NCI-H2196 treated with DMSO at 0.1 percent for 48 hours (cell line): ENCODE results near the gene DUSP14.
"Not testable (repeated sequence)": the region's sequence is repeated elsewhere in the genome, so short reads cannot be mapped to it uniquely, and the experiment has no call there.

Source experiments
- DNase-seq: peaks from one replicate; lab custom pipeline; 2025; ENCODE audit not compliant: unreplicated experiment; lab: John Stamatoyannopoulos, UW

The DUSP14 gene, protein sequence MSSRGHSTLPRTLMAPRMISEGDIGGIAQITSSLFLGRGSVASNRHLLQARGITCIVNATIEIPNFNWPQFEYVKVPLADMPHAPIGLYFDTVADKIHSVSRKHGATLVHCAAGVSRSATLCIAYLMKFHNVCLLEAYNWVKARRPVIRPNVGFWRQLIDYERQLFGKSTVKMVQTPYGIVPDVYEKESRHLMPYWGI

GRCh38 chr17:37489197-37490001, at the start of gene DUSP14:
TSS of gene DUSP14 (plus strand) at chr17:37489891. CDS start at chr17:37512273, 22,382 bp downstream.
- DNase-seq = peak; percentile 28

DNA sequence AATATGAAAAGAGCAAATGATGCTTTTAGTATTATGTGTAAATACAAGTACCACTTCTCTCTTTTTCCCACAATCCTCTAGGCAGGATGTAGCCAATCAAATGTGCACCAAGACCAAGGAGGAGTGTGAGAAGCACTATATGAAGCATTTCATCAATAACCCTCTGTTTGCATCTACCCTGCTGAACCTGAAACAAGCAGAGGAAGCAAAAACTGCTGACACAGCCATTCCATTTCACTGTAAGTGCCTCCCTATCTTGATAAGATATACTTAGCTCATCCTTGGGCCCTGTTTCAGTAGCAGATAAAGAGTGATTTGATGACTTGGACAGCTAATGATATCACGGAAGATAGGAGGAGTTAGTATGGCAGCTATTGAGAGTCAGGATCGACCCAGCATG, 49.3 kb upstream of the DUSP14 start:
- no peak for DNase-seq

GRCh38 chr17:37441369-37442014, 48.2 kb upstream of the DUSP14 start:
- DNase-seq = not testable (repeated sequence)

DNA sequence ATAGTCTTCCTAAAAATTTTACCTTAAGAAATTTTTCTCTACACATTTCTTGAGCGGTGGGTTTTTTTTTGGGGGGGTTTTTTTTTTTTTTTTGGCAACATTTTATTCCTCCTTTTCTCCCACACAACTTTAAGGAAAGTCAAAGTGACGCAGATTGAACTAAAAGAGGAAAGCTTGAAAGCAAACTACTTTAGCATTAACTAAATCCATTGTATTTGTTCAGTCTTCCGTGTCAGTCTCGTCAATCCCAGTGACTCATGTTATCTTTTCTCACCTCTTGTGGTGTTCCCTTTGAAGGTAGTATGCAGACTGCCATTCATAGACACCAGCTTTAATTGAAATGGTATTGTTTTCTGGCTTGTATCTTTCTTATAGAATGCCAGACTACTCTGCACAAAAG, 43.7 kb upstream of the DUSP14 start:
- DNase-seq = no peak

- DNase-seq = no peak
Measured at GRCh38 chr17:37447641-37448040, 42.0 kb upstream of the DUSP14 start.

- DNase-seq = no peak
Measured at GRCh38 chr17:37450112-37450511, 39.6 kb upstream of the DUSP14 start.

GRCh38 chr17:37457801-37458200, 31.9 kb upstream of the DUSP14 start:
- not testable (repeated sequence) for DNase-seq

DNA sequence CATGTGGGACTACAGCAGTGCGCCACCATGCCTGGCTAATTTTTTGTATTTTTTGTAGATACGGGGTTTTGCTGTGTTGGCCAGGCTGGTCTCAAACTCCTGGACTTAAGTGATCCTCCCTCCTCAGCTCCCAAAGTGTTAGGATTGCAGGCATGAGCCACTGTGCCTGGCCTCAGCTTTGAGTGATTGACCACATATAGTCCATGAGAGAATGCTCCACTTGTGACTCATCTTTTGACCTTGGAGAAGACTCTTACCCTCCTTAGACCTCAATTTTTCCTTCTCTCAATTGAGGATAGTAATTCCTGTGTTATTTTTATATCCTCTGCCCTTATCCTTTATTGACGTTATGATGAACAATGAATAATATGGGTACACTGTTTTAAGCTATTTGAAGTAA, 30.9 kb upstream of the DUSP14 start:
- no peak for DNase-seq

DNA sequence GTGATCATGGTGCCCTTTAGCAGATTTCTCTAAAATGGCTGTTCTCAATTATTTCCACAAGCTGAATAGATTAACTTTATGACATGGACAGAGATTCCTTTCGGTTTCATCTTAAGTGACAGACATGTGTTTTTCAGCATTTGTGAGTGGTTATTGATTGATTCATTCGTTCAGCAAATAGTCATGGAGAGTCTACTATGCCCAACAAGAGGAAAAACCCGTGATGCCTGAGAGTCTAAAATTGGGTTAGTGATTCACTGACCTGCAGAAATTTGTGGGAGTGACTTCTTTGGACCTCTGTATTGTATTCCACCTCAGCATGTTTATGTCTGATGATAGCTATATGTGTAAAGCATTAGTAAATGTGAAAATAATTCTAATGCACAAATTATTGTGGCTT, 28.0 kb upstream of the DUSP14 start:
- DNase-seq = no peak

DNA sequence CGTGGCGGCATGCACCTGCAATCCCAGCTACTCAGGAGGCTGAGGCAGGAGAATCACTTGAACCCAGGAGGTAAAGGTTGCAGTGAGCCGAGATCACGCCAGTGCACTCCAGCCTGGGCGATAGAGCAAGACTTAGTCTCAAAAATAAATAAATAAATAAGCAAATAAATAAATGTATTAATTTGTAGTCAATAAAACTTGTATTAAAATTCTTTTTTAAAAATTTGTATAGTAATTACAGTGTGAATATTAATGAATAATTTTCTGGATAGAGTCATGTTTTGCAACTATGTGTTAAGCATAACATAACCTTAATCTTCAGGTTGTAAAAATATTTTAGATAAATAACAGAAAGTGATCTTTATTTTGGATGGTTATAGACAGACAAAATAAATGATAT, 27.2 kb upstream of the DUSP14 start:
- DNase-seq = no peak

DNA sequence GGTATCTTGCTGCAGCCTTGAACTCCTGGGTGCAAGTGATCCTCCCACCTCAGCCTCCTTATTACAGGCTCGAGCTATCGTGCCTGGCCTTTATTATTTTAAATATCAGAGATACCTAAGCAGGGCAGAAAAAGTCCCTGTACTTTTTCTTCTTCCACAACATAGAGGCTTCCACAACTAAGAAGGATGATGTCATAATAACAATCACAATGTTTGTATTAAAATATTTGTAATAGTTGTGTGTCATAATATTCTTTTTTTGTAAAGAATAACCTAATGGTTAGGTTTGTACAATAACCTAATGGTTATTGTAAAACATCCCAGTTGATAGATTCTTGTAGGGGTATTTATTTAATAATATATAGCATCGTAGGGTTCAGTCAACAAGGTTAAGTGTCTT, 26.7 kb upstream of the DUSP14 start:
- no peak for DNase-seq

DNA sequence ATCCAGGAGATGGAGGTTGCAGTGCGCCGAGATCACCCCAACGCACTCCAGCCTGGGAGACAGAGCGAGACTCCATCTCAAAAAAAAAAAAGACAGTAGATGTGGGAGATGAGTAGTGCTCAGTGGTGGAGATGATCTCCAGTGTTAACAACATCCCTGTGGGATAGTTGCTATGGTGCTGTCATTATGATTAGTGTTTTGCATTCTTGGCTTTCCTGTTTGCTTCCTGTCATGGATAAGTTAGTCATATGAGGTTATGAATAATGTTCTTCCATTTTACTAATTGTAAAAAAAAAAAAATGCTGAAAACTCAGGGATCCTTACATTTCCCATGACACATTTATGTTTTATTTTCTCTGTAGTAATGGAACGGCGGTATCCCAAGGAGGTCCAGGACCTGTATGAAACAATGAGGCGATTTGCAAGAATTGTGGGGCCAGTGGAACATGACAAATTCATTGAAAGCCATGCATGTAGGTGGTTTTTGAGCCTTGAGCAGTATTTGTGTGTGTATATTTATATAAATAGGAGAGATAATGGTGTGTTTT, 24.5 kb upstream of the DUSP14 start:
- DNase-seq = no peak

GRCh38 chr17:37466471-37466870, 23.2 kb upstream of the DUSP14 start:
- no peak for DNase-seq

- no peak for DNase-seq
Measured at GRCh38 chr17:37470181-37470580, 19.5 kb upstream of the DUSP14 start.

DNA sequence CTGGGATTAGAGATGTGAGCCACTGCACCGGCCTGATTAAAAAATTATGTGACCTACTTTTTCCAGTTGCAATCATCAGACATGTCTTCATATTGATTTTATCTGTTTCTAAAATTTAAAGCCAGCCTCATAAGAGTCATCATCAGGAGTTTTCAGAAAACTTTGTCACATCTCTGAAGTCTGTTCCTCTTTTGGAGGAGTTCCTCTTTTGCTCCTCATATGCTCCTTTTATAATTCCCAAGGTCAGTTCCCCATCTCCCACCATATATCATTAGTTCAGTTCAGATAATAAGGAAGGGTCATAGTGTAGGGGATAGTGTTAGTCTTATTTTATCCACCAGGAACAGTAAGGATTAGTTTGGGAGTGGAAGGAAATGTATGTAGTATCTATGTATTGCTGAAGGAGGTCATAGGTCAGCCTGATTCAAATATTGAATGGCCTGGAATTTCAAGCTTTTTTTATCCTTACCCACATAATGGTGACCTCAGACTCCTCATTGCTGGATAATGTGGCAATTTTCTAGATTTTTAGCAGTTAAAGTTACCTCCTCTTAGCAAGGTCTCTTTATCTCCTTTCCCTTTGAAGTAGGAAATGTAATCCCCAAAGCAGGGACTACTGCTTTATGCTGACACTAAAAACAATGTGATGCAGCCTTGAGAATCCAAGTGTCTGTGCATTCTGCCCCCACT, 13.8 kb upstream of the DUSP14 start:
- DNase-seq = no peak

GRCh38 chr17:37476431-37477120, 13.1 kb upstream of the DUSP14 start:
- no peak for DNase-seq

GRCh38 chr17:37478187-37478586, 11.5 kb upstream of the DUSP14 start:
- no peak for DNase-seq

DNA sequence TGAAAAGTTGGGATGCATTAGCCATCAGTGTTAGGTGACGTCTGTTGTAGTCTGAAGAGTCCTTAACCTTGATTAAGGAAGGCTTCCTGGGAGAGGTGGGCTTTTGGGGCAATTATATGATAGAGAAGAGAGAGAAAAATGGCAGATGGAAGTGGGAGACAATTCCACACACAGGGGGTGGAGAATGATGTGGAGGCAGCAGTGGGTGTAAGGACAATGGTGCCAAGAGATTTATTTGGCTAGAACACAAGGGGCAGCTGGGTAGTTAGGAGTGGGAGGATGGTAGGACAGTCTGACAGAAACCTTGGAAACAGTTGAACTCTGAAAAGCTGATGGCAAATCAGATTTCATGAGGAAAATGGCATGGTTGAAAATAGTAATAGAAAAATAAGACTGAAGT, 10.7 kb upstream of the DUSP14 start:
- no peak for DNase-seq

DNA sequence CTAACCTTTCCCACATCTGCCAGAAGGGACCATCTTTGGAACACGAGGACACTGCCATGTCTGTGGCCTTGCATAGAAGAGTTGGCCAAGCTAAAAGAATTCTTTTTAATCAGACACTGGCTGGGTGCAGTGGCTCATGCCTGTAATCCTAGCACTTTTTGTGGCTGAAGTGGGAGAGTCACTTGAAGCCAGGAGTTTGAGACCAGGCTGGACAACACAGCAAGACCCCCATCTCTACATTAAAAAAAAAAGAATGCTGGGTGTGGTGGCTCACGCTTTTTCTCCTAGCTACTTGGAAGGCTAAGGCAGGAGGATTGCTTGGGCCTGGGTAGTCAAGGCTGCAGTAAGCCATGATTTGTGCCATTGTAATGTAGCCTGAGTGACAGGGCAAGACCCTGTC, 9.3 kb upstream of the DUSP14 start:
- DNase-seq = no peak

- no peak for DNase-seq
Measured at GRCh38 chr17:37481001-37481665, 8.6 kb upstream of the DUSP14 start.
